Prostate gland (tissue), 2 donors: ENCODE measurements around the gene EDAR. TPM values are rescaled to one million over a fixed set of nuclear protein-coding genes. Genes with fewer than 3 reads are reported as not detected.
A peak's percentile ranks its signal among the peaks of the same experiment; 100 is the strongest.

Experiments
- DNase-seq: peaks from one replicate; pipeline ENCODE4 v3.0.0-alpha.2; 2019; ENCODE audit warnings: low spot score
- H3K27ac ChIP-seq, 2 donors: fragments of 200-600 bp; sonication (generic); 2 replicates each; pipeline ENCODE4 v1.5.1; 2017 to 2019
- H3K27me3 ChIP-seq: fragments of 200-600 bp; sonication (generic); replicated peaks from 2 replicates; pipeline ENCODE4 v1.5.1; 2019; ENCODE audit not compliant: insufficient read depth
- H3K36me3 ChIP-seq, 2 donors: fragments of 200-600 bp; sonication (generic); 1 replicate in 1 of 2; 2 replicates in 1 of 2; pipeline versions ENCODE4 v1.5.1 to v1.8.1; 2017 to 2019
- H3K4me1 ChIP-seq: fragments of 200-600 bp; sonication (generic); replicated peaks from 2 replicates; pipeline ENCODE4 v1.5.1; 2019
- H3K4me3 ChIP-seq, 2 donors: fragments of 200-600 bp; sonication (generic); 2 replicates each; pipeline ENCODE4 v1.5.1; 2017 to 2019
- H3K9me3 ChIP-seq: fragments of 200-600 bp; sonication (generic); 2 replicates; pipeline ENCODE4 v1.5.1; 2017
- CTCF ChIP-seq, 4 experiments: fragments of 200-600 bp in 2 of 4; fragments of 450-650 bp in 2 of 4; sonication (generic) in 2 of 4; IDR thresholded peaks; 1 replicate in 3 of 4; 2 replicates in 1 of 4; pipeline ENCODE4 v1.5.1; 2016 to 2019; ENCODE audit warnings: antibody characterized with exemption in 4 of 4, mild to moderate bottlenecking in 2 of 4, moderate library complexity in 2 of 4
- POLR2A ChIP-seq: fragments of 450-650 bp; IDR thresholded peaks from one replicate; pipeline ENCODE4 v1.6.1; 2016; ENCODE audit warnings: antibody characterized with exemption, mild to moderate bottlenecking
- POLR2AphosphoS5 ChIP-seq: sonication (generic); formaldehyde crosslinking; IDR thresholded peaks from one replicate; pipeline ENCODE4 v1.6.1; 2017; ENCODE audit warnings: antibody characterized with exemption
- WGBS: methylation state at CpG from one replicate; pipeline ENCODE4 v1.1.5; 2018; 5-methylcytosine and 5-hydroxymethylcytosine counted together
- intact Hi-C: fragments of 100-400 bp; cut with DNase I; formaldehyde crosslinking; loops from one replicate; pipeline ENCODE4 v1.14.2; 2022
- total RNA-seq, 2 donors: library from RNA; depleted of rRNA; stranded (reverse); fragments of >200 nt; gene quantifications; one replicate each; pipeline ENCODE4 v1.1.0, GENCODE V29; 2016

The EDAR gene
- total RNA-seq, 2 donors from 2014 or later: 0.46 to 0.68 TPM

GRCh38 chr2:108923019-108923700 lies 65.9 kb downstream of the EDAR start:
- intact Hi-C loops: loop anchor here (10.0 kb wide), 1 partner anchor 572 kb away; no protein-coding TSS in a partner anchor
- Histone ChIP-seq H3K9me3 (no peaks in the 10 kb centered on the region), H3K4me3 (no peak overlapping the region), H3K36me3 (no peaks in the 10 kb centered on the region), H3K27ac (no peak overlapping the region), H3K27me3 (no peaks in the 10 kb centered on the region), H3K4me1 (no peaks in the 10 kb centered on the region)
- TF ChIP-seq CTCF (IDR thresholded peaks at IDR 0.05) (no peak), POLR2A (no peak), POLR2AphosphoS5 (peak; percentile 76)
- DNase-seq: peak; percentile 85
- 56% methylated on average over 12 of the region's 12 CpGs for WGBS

- DNase-seq: no peak
- WGBS: 61% methylated on average over 11 of the region's 11 CpGs
- Histone ChIP-seq H3K4me3 (no peak overlapping the region), H3K36me3 (no peaks in the 10 kb centered on the region), H3K27me3 (no peaks in the 10 kb centered on the region), H3K9me3 (no peaks in the 10 kb centered on the region), H3K27ac (no peak overlapping the region), H3K4me1 (peaks cover 3% of the 10 kb centered on the region)
- TF ChIP-seq POLR2A (no peak), CTCF (IDR thresholded peaks at IDR 0.05) (no peak), POLR2AphosphoS5 (no peak)
- intact Hi-C loops: loop anchor here (10.0 kb wide), 1 partner anchor 572 kb away; no protein-coding TSS in a partner anchor
Observed at GRCh38 chr2:108922141-108922915, 66.7 kb downstream of the EDAR start.

GRCh38 chr2:108921096-108922030 lies 67.7 kb downstream of the EDAR start:
- DNase-seq: no peak
- no peak overlapping the region for H3K27ac ChIP-seq

GRCh38 chr2:108920686-108921085 lies 68.3 kb downstream of the EDAR start:
- Histone ChIP-seq H3K27me3 (no peaks in the 10 kb centered on the region), H3K36me3 (no peaks in the 10 kb centered on the region), H3K4me1 (peaks cover 4% of the 10 kb centered on the region), H3K9me3 (no peaks in the 10 kb centered on the region), H3K4me3 (no peak overlapping the region), H3K27ac (no peak overlapping the region)
- WGBS: 72% methylated on average over 7 of the region's 7 CpGs
- DNase-seq: no peak
- no peak for TF ChIP-seq POLR2AphosphoS5
- no peak for TF ChIP-seq POLR2A
- TF ChIP-seq CTCF (IDR thresholded peaks at IDR 0.05): no peak
- intact Hi-C loops: loop anchor here (10.0 kb wide), 1 partner anchor 574 kb away; no protein-coding TSS in a partner anchor

More at GRCh38 chr2:108921096-108922030, 67.7 kb downstream of the EDAR start:
- Histone ChIP-seq H3K4me3 (no peak overlapping the region), H3K27me3 (no peaks in the 10 kb centered on the region), H3K36me3 (no peaks in the 10 kb centered on the region), H3K4me1 (peaks cover 4% of the 10 kb centered on the region), H3K9me3 (no peaks in the 10 kb centered on the region)
- intact Hi-C loops: loop anchor here (10.0 kb wide), 1 partner anchor 573 kb away; no protein-coding TSS in a partner anchor
- WGBS: 85% methylated on average over 16 of the region's 16 CpGs
- no peak for TF ChIP-seq CTCF (IDR thresholded peaks at IDR 0.05)
- no peak for TF ChIP-seq POLR2A
